Measurements from ENCODE around the gene ARL6IP1.

The ARL6IP1 gene

GRCh38 chr16:18801145-18801972, at the start of gene ARL6IP1:
TSS of gene ARL6IP1 (minus strand) at chr16:18801549. CDS start at chr16:18801466, 83 bp downstream.
- peak; percentile 96 to 98 for DNase-seq (ENCODE audit: low read depth in 2 of 2)

GRCh38 chr16:18846416-18846815, 45.1 kb upstream of the ARL6IP1 start:
- DNase-seq (ENCODE audit: low read depth in 2 of 2): no peak

GRCh38 chr16:18842565-18842964, 41.2 kb upstream of the ARL6IP1 start:
- no peak for DNase-seq (ENCODE audit: low read depth in 2 of 2)

GRCh38 chr16:18841833-18842525, 40.6 kb upstream of the ARL6IP1 start:
- DNase-seq (ENCODE audit: low read depth in 2 of 2): no peak

GRCh38 chr16:18839555-18839954, 38.2 kb upstream of the ARL6IP1 start:
- DNase-seq (ENCODE audit: low read depth in 2 of 2): no peak

GRCh38 chr16:18836702-18837101, 35.4 kb upstream of the ARL6IP1 start:
- DNase-seq (ENCODE audit: low read depth in 2 of 2): no peak

- no peak for DNase-seq (ENCODE audit: low read depth in 2 of 2)
Measured at GRCh38 chr16:18834864-18835263, 33.5 kb upstream of the ARL6IP1 start.

- DNase-seq (ENCODE audit: low read depth in 2 of 2): no peak
Measured at GRCh38 chr16:18833707-18834505, 32.6 kb upstream of the ARL6IP1 start.

GRCh38 chr16:18832613-18833012, 31.3 kb upstream of the ARL6IP1 start:
- no peak for DNase-seq (ENCODE audit: low read depth in 2 of 2)

GRCh38 chr16:18832006-18832405, 30.7 kb upstream of the ARL6IP1 start:
- no peak for DNase-seq (ENCODE audit: low read depth in 2 of 2)

GRCh38 chr16:18829251-18829650, 27.9 kb upstream of the ARL6IP1 start:
- no peak for DNase-seq (ENCODE audit: low read depth in 2 of 2)

- no peak for DNase-seq (ENCODE audit: low read depth in 2 of 2)
Measured at GRCh38 chr16:18827890-18828289, 26.5 kb upstream of the ARL6IP1 start.

- DNase-seq (ENCODE audit: low read depth in 2 of 2): no peak
Measured at GRCh38 chr16:18816286-18816685, 14.9 kb upstream of the ARL6IP1 start.

- no peak for DNase-seq (ENCODE audit: low read depth in 2 of 2)
Measured at GRCh38 chr16:18811925-18812324, 10.6 kb upstream of the ARL6IP1 start.

- no peak for DNase-seq (ENCODE audit: low read depth in 2 of 2)
Measured at GRCh38 chr16:18809165-18809564, 7.8 kb upstream of the ARL6IP1 start.

- DNase-seq (ENCODE audit: low read depth in 2 of 2): no peak
Measured at GRCh38 chr16:18805257-18805773, 4.0 kb upstream of the ARL6IP1 start.

GRCh38 chr16:18804540-18804939, 3.2 kb upstream of the ARL6IP1 start:
- no peak for DNase-seq (ENCODE audit: low read depth in 2 of 2)

GRCh38 chr16:18803569-18804462, 2.5 kb upstream of the ARL6IP1 start:
- no peak for DNase-seq (ENCODE audit: low read depth in 2 of 2)

GRCh38 chr16:18802767-18803343, 1.5 kb upstream of the ARL6IP1 start:
- no peak for DNase-seq (ENCODE audit: low read depth in 2 of 2)

- no peak for DNase-seq (ENCODE audit: low read depth in 2 of 2)
Measured at GRCh38 chr16:18800775-18801144, 589 bp downstream of the ARL6IP1 start.

GRCh38 chr16:18800293-18800692, 1.1 kb downstream of the ARL6IP1 start:
- DNase-seq (ENCODE audit: low read depth in 2 of 2): no peak

Measured in activated CD8-positive, alpha-beta memory T cell treated with anti-CD3 and anti-CD28 coated beads for 4 hours (primary cell).